Activated CD8-positive, alpha-beta T cell treated with anti-CD3 and anti-CD28 coated beads for 36 hours (primary cell): ENCODE data around the gene PRKN. TPM values are rescaled to one million over a fixed set of nuclear protein-coding genes. Genes with fewer than 3 reads are reported as not detected.
A peak's percentile ranks its signal among the peaks of the same experiment; 100 is the strongest.

ENCODE experiments used
- ATAC-seq: fragments of 200-7000 bp; cut with Tn5 transposase; one replicate; pipeline ENCODE4 v1.10.0; 2021; ENCODE audit warnings: mild to moderate bottlenecking, moderate library complexity
- CTCF ChIA-PET: fragments of 350-600 bp; sonication (Branson Sonifier 250); formaldehyde crosslinking; loops from one replicate; lab custom pipeline; 2021; ENCODE audit warnings: antibody characterized with exemption; lab: Charles Lee
- POLR2A ChIA-PET: fragments of 350-600 bp; sonication (Branson Sonifier 250); formaldehyde crosslinking; loops from one replicate; lab custom pipeline; 2021; ENCODE audit warnings: antibody characterized with exemption; lab: Charles Lee
- DNase-seq: peaks from one replicate; pipeline ENCODE4 v3.0.0-alpha.2; 2020
- H3K27ac Mint-ChIP-seq: one replicate; pipeline ENCODE4 v1.8.0; 2021; ENCODE audit warnings: mild to moderate bottlenecking, mixed read lengths
- H3K27me3 Mint-ChIP-seq: one replicate; pipeline ENCODE4 v1.8.0; 2021; ENCODE audit warnings: mixed read lengths
- H3K36me3 Mint-ChIP-seq: one replicate; pipeline ENCODE4 v1.8.0; 2021; ENCODE audit warnings: low read depth, mixed read lengths
- H3K4me1 Mint-ChIP-seq: one replicate; pipeline ENCODE4 v1.8.0; 2021; ENCODE audit warnings: low read depth, mixed read lengths
- H3K4me3 Mint-ChIP-seq: one replicate; pipeline ENCODE4 v1.8.0; 2021; ENCODE audit warnings: mild to moderate bottlenecking, moderate library complexity, mixed read lengths
- H3K9me3 Mint-ChIP-seq: one replicate; pipeline ENCODE4 v1.8.0; 2021; ENCODE audit warnings: mixed read lengths
- intact Hi-C: fragments of 100-400 bp; cut with micrococcal nuclease; formaldehyde crosslinking; loops from one replicate; pipeline ENCODE4 v1.10.0; 2022
- total RNA-seq, 2 experiments: library from RNA; stranded (reverse); gene quantifications; one replicate each; pipeline ENCODE4 v1.2.3, GENCODE V29; 2021
- TF ChIP-seq, protein P1 (sequence below): fragments of 200-600 bp; IDR thresholded peaks from one replicate; pipeline ENCODE4 v1.8.0; 2022; ENCODE audit warnings: antibody characterized with exemption, mild to moderate bottlenecking

Gene PRKN
- total RNA-seq, 2 experiments from 2014 or later, result 1.2 to 1.4 TPM

DNA sequence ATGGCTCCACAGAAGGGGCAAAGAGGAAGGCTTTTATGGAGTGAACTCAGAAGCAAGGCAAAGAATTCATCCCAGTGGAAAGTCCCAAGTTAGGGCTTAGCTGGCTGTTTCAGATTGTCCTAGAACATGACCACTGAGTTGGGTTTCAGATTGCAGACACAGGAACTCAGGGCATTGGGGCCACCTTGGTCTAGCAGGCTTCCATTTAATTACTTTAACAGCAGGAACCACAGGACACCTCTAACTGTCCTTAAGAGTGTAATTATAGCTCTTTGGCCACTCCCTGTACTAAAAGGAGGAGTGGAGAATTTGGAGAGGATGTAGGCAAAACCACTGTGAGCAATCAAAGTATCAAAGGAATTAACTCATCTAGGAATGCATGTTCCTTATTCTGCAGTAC is 1303.1 kb downstream of the PRKN start:
- no peak for DNase-seq
- Mint-ChIP-seq H3K4me1 (no peaks in the 10 kb centered on the region), H3K4me3 (no peak overlapping the region), H3K36me3 (peaks cover 2% of the 10 kb centered on the region), H3K9me3 (peaks cover 3% of the 10 kb centered on the region), H3K27me3 (no peaks in the 10 kb centered on the region), H3K27ac (no peak overlapping the region)
- ChIA-PET CTCF (no interaction called here), POLR2A (no interaction called here)
- intact Hi-C loops, result no loop called here
- TF ChIP-seq, protein P1, sequence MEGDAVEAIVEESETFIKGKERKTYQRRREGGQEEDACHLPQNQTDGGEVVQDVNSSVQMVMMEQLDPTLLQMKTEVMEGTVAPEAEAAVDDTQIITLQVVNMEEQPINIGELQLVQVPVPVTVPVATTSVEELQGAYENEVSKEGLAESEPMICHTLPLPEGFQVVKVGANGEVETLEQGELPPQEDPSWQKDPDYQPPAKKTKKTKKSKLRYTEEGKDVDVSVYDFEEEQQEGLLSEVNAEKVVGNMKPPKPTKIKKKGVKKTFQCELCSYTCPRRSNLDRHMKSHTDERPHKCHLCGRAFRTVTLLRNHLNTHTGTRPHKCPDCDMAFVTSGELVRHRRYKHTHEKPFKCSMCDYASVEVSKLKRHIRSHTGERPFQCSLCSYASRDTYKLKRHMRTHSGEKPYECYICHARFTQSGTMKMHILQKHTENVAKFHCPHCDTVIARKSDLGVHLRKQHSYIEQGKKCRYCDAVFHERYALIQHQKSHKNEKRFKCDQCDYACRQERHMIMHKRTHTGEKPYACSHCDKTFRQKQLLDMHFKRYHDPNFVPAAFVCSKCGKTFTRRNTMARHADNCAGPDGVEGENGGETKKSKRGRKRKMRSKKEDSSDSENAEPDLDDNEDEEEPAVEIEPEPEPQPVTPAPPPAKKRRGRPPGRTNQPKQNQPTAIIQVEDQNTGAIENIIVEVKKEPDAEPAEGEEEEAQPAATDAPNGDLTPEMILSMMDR, result no peak
- ATAC-seq, result no peak

DNA sequence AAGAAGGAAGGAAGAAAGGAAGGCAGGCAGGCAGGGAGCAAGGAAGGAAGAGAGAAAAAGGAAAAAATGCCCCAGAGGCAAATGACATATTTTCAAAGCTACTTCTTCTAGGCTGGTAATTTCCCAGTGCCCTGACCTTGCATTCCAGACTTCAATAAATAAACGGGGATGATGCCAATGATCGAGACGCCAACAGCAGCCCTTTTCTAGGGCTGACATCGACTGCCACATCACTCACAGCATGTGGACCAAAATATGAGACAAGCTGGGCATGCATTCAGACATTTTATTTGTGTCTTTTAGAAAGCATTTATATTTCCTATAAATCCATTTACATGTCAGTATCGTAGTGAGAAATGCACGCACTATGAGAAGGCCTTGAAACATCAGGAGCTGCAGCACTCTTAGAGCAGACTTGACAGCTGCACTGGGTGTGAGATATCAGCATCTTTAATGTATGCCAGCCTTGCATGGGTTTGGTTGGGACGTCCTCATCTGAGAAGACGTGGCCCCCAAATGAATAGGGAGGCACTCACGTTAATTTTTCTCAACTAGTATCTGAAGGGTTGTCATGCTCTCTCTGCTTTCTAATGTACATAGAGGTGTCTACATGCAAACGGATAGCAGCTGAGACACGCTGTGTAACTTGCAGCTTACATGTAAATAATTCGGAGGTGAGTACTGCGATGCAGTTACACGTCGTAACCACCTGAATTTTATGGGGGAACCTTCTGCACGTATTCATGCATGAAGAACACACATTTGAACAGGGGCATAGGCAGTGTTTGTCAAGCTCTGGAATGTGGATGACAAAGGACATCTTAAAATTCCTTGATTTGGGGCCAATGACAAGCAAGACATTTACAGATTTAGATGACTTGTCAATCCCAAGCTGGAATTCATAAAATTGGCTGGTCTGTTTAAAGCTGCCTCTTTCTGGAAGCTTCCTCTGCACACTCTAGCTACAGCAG is 1304.6 kb downstream of the PRKN start:
- TF ChIP-seq, protein P1, result no peak
- H3K27me3 Mint-ChIP-seq, result no peaks in the 10 kb centered on the region

DNA sequence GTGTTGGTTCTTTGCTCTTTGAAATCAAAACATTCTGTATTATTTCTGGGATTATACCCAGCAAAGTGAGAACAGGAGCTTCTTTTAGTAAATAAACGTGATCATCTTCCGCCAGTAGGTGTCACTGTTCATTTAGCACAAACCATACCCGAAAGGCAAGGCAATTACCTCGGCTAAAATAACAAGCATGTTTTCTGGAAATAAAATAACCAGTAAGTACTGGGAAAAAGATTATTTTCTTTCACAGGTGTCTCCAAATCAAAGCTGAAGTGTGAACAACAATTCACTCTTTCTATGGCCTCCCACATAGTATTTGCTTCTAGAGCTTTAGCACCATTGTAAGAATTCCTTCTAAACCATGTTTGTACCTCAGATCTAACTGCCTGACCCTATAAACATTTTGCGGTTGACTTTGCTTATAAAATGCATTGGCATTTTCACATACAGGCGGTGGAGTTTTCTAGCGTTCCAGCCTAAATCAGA is 1309.1 kb downstream of the PRKN start:
- POLR2A ChIA-PET, result interaction anchor here (1.0 kb wide), 1 partner anchor 24 kb away, joined by 3 read pairs; no protein-coding TSS in a partner anchor

More for the DNA sequence above, 1304.6 kb downstream of the PRKN start:
- ChIA-PET POLR2A (interaction anchor here (0.7 kb wide), 1 partner anchor 1916 kb away, joined by 3 read pairs; no protein-coding TSS in a partner anchor), CTCF (no interaction called here)
- no peak overlapping the region for H3K27ac Mint-ChIP-seq
- H3K4me1 Mint-ChIP-seq, result no peaks in the 10 kb centered on the region
- no peak overlapping the region for H3K4me3 Mint-ChIP-seq
- DNase-seq, result no peak
- H3K9me3 Mint-ChIP-seq, result no peaks in the 10 kb centered on the region
- ATAC-seq, result no peak
- intact Hi-C loops, result no loop called here
- no peaks in the 10 kb centered on the region for H3K36me3 Mint-ChIP-seq

DNA sequence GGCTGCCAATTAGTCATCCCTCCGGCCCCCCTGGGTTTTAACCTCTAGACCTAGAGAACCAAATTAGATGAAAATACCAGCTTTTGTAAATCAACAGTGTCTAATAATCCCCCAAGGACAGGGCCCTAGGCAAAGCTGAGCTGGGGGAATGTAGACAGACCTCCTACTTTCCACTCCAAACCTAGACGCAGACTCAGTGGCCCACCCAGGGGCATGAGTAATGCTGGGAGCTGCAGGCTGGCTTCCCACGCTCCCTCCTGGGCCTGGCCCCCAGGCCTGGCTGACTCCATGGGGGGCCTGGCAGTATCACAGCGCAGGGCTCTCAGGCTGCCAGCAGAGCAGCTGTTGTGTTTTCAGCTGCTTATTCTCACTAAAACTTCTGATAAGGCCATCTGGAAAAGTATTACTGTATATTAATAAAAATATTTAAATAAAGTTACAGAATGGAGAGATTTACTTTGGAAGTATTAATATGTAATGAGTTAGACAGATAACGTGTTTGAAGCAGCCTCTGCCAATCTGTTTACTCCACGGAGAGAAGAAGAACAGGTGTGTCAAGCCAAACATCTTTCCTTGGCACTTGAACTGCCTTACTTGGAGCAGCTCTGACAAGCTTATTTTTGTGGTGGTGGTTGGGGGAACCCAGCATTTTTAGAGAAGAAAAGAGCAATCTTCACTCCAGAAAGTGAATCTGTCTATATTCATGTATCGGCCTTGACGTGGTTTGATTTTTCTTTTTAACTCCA is 1309.7 kb downstream of the PRKN start:
- H3K27me3 Mint-ChIP-seq, result peaks cover 7% of the 10 kb centered on the region
- DNase-seq (no peak), ATAC-seq (no peak)
- intact Hi-C loops, result no loop called here
- H3K4me3 Mint-ChIP-seq, result no peak overlapping the region
- no peaks in the 10 kb centered on the region for H3K9me3 Mint-ChIP-seq
- no peaks in the 10 kb centered on the region for H3K36me3 Mint-ChIP-seq
- POLR2A ChIA-PET, result interaction anchor here (1.0 kb wide), 1 partner anchor 24 kb away, joined by 3 read pairs; no protein-coding TSS in a partner anchor
- H3K27ac Mint-ChIP-seq, result no peak overlapping the region
- no peaks in the 10 kb centered on the region for H3K4me1 Mint-ChIP-seq
- TF ChIP-seq, protein P1, result no peak
- CTCF ChIA-PET, result interaction anchor here (0.6 to 3.1 kb wide), 57 partner anchors 9 to 1352 kb away, joined by 3 to 52 read pairs (median 3); partner anchors contain the start of gene AGPAT4

More for the DNA sequence above, 1309.1 kb downstream of the PRKN start:
- TF ChIP-seq, protein P1, result peak; percentile 78
- Mint-ChIP-seq H3K4me1 (no peaks in the 10 kb centered on the region), H3K36me3 (no peaks in the 10 kb centered on the region), H3K9me3 (no peaks in the 10 kb centered on the region), H3K27ac (no peak overlapping the region), H3K27me3 (peaks cover 7% of the 10 kb centered on the region), H3K4me3 (no peak overlapping the region)
- DNase-seq (peak; percentile 55), ATAC-seq (no peak)
- CTCF ChIA-PET, result interaction anchor here (0.6 to 3.1 kb wide), 57 partner anchors 10 to 1351 kb away, joined by 3 to 52 read pairs (median 3); partner anchors contain the start of gene AGPAT4
- intact Hi-C loops, result no loop called here
